NT2/D1 (cell line): ENCODE data around the gene TMEM59L.

ENCODE experiments used
- DNase-seq: peaks from one replicate; pipeline ENCODE4 v3.0.0-alpha.2; 2011; ENCODE audit warnings: low read depth, low spot score
- H3K27me3 ChIP-seq: 2 replicates; pipeline ENCODE4 v1.6.0; 2011; ENCODE audit warnings: mild to moderate bottlenecking; ENCODE audit not compliant: insufficient read length, insufficient read depth
- H3K36me3 ChIP-seq: 2 replicates; pipeline ENCODE4 v1.6.1; 2011; ENCODE audit warnings: mild to moderate bottlenecking, low read length, mixed read lengths; ENCODE audit not compliant: insufficient read depth, insufficient read length
- H3K4me1 ChIP-seq: 2 replicates; pipeline ENCODE4 v1.5.1; 2011; ENCODE audit not compliant: insufficient read depth, insufficient read length
- H3K4me3 ChIP-seq: 2 replicates; pipeline ENCODE4 v1.5.1; 2011; ENCODE audit warnings: low read depth; ENCODE audit not compliant: insufficient read length
- H3K9ac ChIP-seq: 2 replicates; pipeline ENCODE4 v1.6.0; 2011; ENCODE audit warnings: low read depth; ENCODE audit not compliant: insufficient read length
- H3K9me3 ChIP-seq: 2 replicates; pipeline ENCODE4 v1.5.1; 2011; ENCODE audit warnings: mild to moderate bottlenecking, low read length; ENCODE audit not compliant: insufficient read depth
- SUZ12 ChIP-seq: IDR thresholded peaks from 2 replicates; pipeline ENCODE4 v1.6.1; 2011; ENCODE audit not compliant: insufficient read length, insufficient read depth; ENCODE audit errors: extremely low read depth
- YY1 ChIP-seq: IDR thresholded peaks from 2 replicates; pipeline ENCODE4 v1.6.1; 2011; ENCODE audit not compliant: insufficient read length, insufficient read depth
- ZNF274 ChIP-seq: IDR thresholded peaks from 2 replicates; pipeline ENCODE4 v1.6.1; 2011; ENCODE audit warnings: mild to moderate bottlenecking, low read depth, low read length

The TMEM59L gene

DNA sequence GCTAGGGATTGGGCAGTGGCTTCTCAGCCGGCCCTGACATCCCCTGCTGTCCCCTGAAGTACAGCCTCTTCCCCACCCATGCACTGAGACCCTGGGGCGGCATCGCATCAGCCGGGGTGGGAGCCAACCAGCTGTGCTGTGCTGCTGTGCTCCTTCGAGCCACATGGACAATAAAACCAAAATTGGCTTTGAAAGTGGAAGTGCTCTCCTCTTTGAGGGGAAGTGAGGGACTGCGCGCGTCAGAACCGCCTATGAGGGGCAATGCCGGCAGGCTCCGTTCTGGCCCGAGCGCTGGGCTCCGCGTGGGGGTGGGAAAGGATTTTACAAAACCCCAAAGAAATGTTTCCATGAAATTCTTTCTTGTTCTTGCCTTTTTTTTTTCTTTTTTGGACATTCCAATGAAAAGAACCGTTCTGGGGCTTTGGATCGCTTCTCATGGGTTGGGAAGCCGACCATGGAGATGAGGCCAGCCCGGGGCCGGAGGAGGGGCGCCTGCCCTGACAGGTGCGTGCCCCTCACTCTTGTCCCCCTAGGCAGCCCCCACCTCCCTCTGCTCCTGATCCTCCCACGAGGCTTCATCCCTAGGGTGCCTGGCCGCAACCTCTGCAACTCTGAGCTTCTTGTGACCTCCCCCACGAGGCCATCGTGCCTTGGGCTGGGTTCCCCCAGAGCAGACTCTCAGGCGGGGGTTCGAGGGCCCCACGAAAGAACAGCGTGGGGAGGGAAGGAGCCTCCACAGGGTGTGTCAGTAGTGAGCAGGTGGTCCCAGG lies 46.8 kb downstream of the TMEM59L start:
- DNase-seq: no peak
- H3K9ac ChIP-seq: no peak overlapping the region

DNA sequence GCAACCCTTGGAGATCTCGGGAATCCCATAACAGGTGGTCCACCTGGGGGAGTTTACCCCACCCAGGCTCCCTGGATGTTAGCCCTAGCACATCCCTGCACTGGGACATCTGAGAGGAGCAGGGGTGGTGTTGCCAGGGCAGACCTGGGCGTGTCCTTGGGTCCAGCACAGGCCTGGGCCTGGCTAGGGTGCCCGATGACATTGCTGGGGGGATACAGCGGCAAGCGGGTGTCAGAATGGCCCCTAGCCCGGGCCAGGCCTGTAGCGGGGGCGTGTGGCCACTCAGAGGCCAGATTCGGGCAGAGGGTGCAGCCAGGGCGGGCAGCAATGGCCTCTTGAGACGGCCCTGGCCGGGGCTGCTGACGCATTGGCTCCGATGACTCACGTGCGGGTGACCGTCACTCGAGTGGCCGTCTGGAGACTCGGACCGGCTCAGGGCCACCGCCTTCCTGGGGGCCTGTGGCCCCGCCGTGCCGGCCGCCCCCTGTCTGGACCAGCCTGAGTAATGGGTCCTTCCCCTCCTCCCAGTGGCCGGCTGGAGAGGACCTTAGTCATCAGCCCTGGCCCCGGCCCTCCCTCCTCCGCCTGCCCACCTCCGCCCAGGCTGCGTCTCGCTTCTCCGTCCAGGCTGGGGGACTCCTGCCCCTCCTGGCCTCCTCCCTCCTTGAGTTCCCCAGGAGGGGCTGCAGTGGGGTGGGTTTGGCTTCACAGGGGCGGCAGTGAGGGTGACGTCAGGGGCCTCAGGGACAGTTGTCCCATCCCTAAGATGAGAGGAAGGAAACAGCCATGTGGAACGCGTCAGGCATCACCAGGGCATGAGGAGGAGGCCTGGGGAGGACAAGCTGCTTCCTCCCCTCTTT lies 47.6 kb downstream of the TMEM59L start:
- peaks cover 30% of the 10 kb centered on the region for H3K4me1 ChIP-seq
- H3K9me3 ChIP-seq: no peaks in the 10 kb centered on the region
- H3K4me3 ChIP-seq: no peak overlapping the region
- DNase-seq: no peak
- no peaks in the 10 kb centered on the region for H3K27me3 ChIP-seq
- no peak for TF ChIP-seq ZNF274
- TF ChIP-seq SUZ12: no peak
- TF ChIP-seq YY1: no peak
- H3K36me3 ChIP-seq: no peaks in the 10 kb centered on the region
- peak overlapping the region; percentile 12 for H3K9ac ChIP-seq

More for the DNA sequence above, 46.8 kb downstream of the TMEM59L start:
- Histone ChIP-seq H3K4me1 (peaks cover 30% of the 10 kb centered on the region), H3K4me3 (no peak overlapping the region), H3K36me3 (no peaks in the 10 kb centered on the region), H3K27me3 (no peaks in the 10 kb centered on the region), H3K9me3 (no peaks in the 10 kb centered on the region)
- no peak for TF ChIP-seq ZNF274
- no peak for TF ChIP-seq YY1
- no peak for TF ChIP-seq SUZ12

DNA sequence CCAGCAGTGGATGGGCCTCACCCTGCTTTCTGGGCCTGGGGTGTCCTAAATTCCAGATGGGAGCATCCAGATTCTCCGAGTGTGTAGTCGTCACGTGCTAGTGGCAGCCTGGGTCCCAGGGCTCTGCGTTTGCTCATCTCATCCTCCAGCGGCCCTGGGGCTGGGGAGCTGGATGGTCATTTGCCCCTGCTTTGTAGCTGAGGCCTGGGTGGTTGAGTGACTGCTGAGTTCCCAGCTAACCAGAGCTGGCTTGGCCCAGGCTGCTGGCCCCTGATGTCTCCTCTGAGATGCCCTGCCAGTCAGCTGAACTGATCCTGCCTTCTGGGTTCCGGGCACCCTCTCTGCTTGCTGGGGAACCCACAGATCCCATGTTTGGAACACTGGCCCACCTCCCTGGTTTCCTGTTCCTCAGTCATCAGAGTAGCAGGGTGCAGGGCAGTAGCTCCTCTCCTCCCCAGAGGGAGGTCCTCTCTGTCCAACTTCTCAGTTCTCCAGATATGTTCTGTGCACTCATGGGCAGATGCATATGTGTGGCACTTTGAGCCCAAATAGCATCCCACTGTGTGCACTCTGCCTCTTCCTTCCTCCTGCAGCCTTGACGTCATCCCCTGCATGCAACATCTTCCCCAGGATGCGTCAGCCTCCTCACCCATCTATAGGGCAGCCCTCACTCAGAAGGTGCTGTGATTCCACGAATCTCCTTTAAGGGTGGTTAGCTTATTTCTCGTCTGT lies 48.4 kb downstream of the TMEM59L start:
- Histone ChIP-seq H3K27me3 (no peaks in the 10 kb centered on the region), H3K9ac (peak overlapping the region; percentile 1), H3K9me3 (no peaks in the 10 kb centered on the region), H3K36me3 (no peaks in the 10 kb centered on the region), H3K4me1 (peaks cover 32% of the 10 kb centered on the region), H3K4me3 (no peak overlapping the region)
- DNase-seq: no peak
- no peak for TF ChIP-seq YY1
- no peak for TF ChIP-seq ZNF274
- no peak for TF ChIP-seq SUZ12

DNA sequence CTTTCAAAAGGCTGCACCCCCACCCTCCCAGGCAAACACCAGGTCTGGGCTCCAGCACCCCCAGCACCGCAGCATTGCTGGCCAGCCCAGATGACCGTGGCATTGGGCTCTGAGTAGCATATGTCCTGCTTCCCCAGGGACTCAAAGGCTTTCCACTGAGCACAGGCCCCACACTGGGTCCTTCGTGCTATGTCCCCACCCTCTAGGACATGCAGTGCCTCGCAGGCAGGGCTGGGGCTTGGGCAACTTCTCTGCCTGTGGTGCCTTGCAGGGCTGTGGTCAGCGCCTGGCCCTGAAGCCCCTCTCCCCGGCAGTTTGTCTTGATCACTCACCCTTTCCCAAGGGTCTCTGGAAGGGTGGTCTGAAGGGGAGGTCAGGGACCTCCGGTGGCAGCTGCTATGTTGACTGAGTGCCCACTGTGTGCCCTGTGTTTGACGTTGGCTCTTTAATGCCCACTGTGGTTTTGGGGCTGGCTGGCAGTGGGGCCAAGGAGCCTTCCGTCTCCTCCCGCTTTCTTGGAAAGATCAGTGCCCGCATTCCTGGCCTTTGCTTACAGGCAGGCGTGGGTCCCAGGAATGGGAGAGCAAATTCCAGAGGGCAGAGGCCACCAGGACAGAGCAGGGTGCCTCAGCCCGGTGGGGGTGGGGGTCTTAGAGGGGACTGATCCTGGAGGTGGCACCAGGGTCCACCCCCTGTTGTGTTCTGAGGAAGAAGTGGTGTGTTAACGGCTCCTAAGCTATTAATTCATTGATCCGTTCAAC lies 50.5 kb downstream of the TMEM59L start:
- Histone ChIP-seq H3K9ac (peak overlapping the region; percentile 56), H3K4me1 (peaks cover 30% of the 10 kb centered on the region), H3K4me3 (no peak overlapping the region), H3K36me3 (peaks cover 9% of the 10 kb centered on the region), H3K9me3 (no peaks in the 10 kb centered on the region), H3K27me3 (no peaks in the 10 kb centered on the region)
- no peak for DNase-seq
- TF ChIP-seq ZNF274 (no peak), YY1 (no peak), SUZ12 (no peak)

DNA sequence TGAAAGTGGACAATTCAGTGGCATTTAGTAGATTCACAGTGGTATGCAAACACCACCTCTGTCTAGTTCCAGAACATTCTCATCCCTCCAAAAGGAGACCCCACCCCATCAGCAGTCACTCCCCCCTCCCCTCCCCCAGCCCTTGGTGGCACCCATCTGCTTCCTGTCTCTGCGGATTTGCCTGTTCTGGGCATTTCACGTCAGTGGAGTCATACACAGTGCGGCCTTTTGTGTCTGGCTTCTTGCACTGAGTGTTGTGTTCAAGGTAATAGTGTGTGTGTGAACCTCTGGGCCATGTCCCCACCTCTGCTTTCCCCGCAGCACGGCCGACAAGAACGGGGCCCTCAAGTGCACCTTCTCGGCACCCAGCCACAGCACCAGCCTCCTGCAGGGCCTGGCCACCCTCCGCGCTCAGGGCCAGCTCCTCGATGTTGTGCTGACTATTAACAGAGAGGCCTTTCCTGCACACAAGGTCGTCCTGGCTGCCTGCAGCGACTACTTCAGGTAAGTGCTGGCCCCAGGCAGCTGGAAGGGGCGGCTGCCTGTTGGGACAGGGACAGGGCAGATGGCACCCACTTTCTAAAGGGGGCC lies 51.4 kb downstream of the TMEM59L start:
- TF ChIP-seq YY1 (no peak), SUZ12 (no peak), ZNF274 (no peak)
- H3K4me3 ChIP-seq: no peak overlapping the region
- H3K36me3 ChIP-seq: peaks cover 17% of the 10 kb centered on the region
- H3K9me3 ChIP-seq: no peaks in the 10 kb centered on the region
- no peak for DNase-seq
- peak overlapping the region; percentile 42 for H3K9ac ChIP-seq
- no peaks in the 10 kb centered on the region for H3K27me3 ChIP-seq
- H3K4me1 ChIP-seq: peaks cover 26% of the 10 kb centered on the region

DNA sequence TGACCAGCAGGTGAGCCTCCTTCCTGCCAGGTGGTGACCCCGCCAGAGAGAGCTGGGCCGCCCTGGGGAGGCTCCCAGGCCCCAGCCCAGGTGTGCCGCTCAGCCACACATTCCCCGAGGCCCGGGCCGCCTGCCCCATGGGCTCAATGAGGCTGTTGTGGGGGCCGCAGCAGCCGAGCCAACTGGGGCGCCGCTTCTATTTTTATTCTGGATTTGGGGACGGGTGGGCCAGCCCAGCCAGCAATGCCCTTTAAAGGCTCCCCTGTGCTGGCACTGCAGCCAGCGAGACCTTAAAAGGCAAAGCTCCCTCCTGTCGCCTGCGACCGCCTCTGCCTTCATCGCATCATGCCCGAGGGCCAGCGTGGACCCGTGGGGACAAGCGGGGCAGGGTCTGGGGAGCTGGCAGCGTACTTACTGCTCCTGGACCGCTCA lies 53.1 kb downstream of the TMEM59L start:
- H3K9me3 ChIP-seq: no peaks in the 10 kb centered on the region
- H3K4me1 ChIP-seq: peaks cover 20% of the 10 kb centered on the region
- no peak for DNase-seq
- H3K36me3 ChIP-seq: peaks cover 22% of the 10 kb centered on the region
- no peak for TF ChIP-seq ZNF274
- TF ChIP-seq YY1: no peak
- TF ChIP-seq SUZ12: no peak
- H3K27me3 ChIP-seq: no peaks in the 10 kb centered on the region
- H3K4me3 ChIP-seq: no peak overlapping the region
- H3K9ac ChIP-seq: peak overlapping the region; percentile 10
